ENCODE data around the gene PFKFB4. TPM values are rescaled to one million over a fixed set of nuclear protein-coding genes. Genes with fewer than 3 reads are reported as not detected.

The PFKFB4 gene
- total and polyA plus RNA-seq, 10 donors: 2.0 to 43.1 (median 19.4) TPM

DNA sequence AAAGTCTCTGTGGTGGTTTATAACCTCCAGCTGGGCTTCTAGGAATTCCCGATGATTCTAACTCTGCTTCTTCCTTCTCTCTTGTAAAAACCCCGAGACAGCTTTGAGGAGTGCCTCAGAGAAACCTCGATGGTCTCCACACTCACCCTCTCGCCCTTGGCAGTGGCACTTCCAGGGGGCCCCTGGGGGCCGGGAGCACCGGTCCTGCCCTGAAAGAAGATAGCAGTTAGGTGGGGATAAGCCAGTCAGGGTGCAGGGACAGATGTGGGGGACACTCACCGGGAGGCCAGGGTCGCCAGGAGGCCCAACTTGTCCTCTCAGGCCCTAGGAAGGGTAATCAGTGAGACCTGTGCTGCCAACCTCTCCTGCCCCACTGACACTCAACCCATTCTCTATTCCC is 28.8 kb upstream of the PFKFB4 start:
- no peak overlapping the region for H3K27ac ChIP-seq
- H3K4me3 ChIP-seq: no peak overlapping the region
- intact Hi-C loops (cut with DNase I; ENCODE audit: low total_unique reads): no loop called here
- TF ChIP-seq POLR2AphosphoS5 (IDR thresholded peaks at IDR 0.05) (no peak), POLR2A (IDR thresholded peaks at IDR 0.05) (no peak)
- TF ChIP-seq, protein P1, sequence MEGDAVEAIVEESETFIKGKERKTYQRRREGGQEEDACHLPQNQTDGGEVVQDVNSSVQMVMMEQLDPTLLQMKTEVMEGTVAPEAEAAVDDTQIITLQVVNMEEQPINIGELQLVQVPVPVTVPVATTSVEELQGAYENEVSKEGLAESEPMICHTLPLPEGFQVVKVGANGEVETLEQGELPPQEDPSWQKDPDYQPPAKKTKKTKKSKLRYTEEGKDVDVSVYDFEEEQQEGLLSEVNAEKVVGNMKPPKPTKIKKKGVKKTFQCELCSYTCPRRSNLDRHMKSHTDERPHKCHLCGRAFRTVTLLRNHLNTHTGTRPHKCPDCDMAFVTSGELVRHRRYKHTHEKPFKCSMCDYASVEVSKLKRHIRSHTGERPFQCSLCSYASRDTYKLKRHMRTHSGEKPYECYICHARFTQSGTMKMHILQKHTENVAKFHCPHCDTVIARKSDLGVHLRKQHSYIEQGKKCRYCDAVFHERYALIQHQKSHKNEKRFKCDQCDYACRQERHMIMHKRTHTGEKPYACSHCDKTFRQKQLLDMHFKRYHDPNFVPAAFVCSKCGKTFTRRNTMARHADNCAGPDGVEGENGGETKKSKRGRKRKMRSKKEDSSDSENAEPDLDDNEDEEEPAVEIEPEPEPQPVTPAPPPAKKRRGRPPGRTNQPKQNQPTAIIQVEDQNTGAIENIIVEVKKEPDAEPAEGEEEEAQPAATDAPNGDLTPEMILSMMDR (IDR thresholded peaks at IDR 0.05 in 8 of 11, conservative IDR thresholded peaks at IDR 0.05 in 3 of 11): no peak
- H3K9me3 ChIP-seq: no peaks in the 10 kb centered on the region
- 76 to 88% (median 78%) methylated on average over 6 to 8 of the region's 8 CpGs for WGBS, 5 donors
- no peak for DNase-seq
- peaks cover 0 to 26% (median 0%) of the 10 kb centered on the region in 7 donors for H3K27me3 ChIP-seq (replicated peaks in 1 of 7)
- no peaks in the 10 kb centered on the region for H3K4me1 ChIP-seq
- H3K36me3 ChIP-seq: peaks cover 0 to 27% (median 0%) of the 10 kb centered on the region in 6 donors

DNA sequence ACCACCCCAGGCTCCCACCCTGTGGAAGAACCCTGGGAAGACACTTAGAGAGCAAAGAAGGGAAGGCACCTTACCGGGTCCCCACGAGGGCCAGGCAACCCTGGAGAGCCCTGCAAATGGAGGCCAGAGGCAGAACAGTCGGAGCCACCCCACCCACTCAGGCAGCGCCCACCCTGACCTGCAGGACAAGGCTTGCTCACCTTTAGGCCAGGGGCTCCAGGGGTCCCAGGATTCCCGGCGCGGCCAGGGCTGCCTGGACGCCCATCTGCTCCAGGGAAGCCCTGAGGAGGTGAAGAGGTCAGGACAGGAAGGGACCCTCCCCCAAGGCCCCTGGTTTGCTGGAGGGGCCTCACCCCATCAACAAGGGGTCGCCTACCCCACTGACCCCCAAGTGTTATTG is 28.2 kb upstream of the PFKFB4 start:
- H3K4me1 ChIP-seq: no peaks in the 10 kb centered on the region
- TF ChIP-seq POLR2AphosphoS5 (IDR thresholded peaks at IDR 0.05) (no peak), POLR2A (IDR thresholded peaks at IDR 0.05) (no peak)
- TF ChIP-seq, protein P1 (IDR thresholded peaks at IDR 0.05 in 8 of 11, conservative IDR thresholded peaks at IDR 0.05 in 3 of 11): no peak
- H3K27ac ChIP-seq: no peak overlapping the region
- intact Hi-C loops (cut with DNase I; ENCODE audit: low total_unique reads): no loop called here
- peaks cover 0 to 27% (median 0%) of the 10 kb centered on the region in 6 donors for H3K36me3 ChIP-seq
- H3K27me3 ChIP-seq (replicated peaks in 1 of 7): peaks cover 0 to 24% (median 0%) of the 10 kb centered on the region in 7 donors
- DNase-seq: no peak
- H3K4me3 ChIP-seq: no peak overlapping the region
- H3K9me3 ChIP-seq: no peaks in the 10 kb centered on the region
- WGBS, 5 donors: 81 to 100% (median 89%) methylated on average over 2 to 9 of the region's 9 CpGs

DNA sequence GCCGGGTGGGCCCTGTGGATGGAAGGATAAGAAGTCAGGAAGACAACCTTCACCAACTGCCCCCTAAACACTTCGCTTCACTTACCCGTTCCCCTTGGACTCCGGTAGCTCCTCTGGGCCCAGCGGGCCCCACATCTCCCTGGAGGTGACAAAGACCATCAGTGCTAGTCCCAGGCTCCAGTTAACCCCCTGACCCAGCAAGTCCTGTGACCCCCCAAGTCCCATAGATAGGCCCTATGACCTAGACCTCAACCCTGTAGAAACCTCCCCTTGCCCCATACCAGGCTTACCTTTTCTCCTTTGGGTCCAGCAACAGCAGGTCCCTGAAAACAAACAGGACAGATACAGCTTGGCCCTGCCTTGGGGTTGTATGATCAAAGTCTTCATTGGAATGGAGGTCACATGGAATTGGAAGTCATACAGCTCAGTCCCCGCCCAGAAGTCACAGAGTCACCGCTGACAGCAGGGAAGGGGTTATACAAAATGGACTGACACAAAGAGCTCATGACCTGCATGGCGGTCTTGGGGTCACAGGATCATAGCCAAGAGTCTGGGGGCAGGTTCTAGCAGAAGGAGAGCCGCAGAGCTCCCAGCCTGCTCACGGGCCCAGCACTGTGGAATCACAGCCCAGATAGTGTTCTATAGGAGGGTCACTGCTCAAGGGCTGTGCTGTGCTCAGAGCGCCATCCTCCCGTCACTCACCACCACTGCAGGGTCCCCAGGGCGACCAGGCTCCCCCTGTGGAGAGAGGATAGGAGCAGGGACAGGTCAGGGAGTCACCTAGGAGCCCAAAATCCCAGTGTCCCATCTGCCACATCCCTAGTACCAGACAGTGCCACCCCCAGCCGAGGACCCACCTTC is 25.2 kb upstream of the PFKFB4 start:
- no peak for TF ChIP-seq POLR2AphosphoS5 (IDR thresholded peaks at IDR 0.05)
- TF ChIP-seq, protein P1 (IDR thresholded peaks at IDR 0.05 in 8 of 11, conservative IDR thresholded peaks at IDR 0.05 in 3 of 11): no peak
- no peak for TF ChIP-seq POLR2A (IDR thresholded peaks at IDR 0.05)
- H3K4me1 ChIP-seq: no peaks in the 10 kb centered on the region
- no peak overlapping the region for H3K27ac ChIP-seq
- no peak for DNase-seq
- H3K27me3 ChIP-seq (replicated peaks in 1 of 7): no peaks in the 10 kb centered on the region
- no peaks in the 10 kb centered on the region for H3K9me3 ChIP-seq
- no peak overlapping the region for H3K4me3 ChIP-seq
- intact Hi-C loops (cut with DNase I; ENCODE audit: low total_unique reads): no loop called here
- H3K36me3 ChIP-seq: peaks cover 0 to 28% (median 0%) of the 10 kb centered on the region in 6 donors
- WGBS, 5 donors: 82 to 95% (median 90%) methylated on average over 11 to 14 of the region's 14 CpGs

DNA sequence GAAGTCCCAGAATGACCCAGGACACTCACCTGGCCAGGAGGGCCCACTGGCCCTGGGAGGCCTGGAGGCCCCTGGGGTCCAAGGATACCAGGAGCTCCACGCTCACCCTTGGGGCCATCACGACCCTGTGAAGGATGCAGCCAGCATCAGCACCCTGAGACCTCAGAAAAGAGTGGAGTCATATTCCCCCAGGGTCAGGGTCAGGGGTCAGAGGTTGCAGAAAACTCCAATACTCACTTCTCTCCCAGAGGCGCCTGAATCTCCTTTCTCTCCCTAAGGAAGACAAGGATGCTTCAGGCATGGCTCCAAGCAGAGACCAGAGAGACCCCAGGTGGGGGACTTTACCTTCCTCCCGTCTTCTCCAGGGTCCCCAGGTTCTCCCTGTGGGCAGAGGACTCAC is 20.0 kb upstream of the PFKFB4 start:
- Histone ChIP-seq H3K4me3 (no peak overlapping the region), H3K27me3 (replicated peaks in 1 of 7) (no peaks in the 10 kb centered on the region), H3K4me1 (no peaks in the 10 kb centered on the region), H3K36me3 (peaks cover 0 to 17% (median 0%) of the 10 kb centered on the region in 6 donors), H3K9me3 (no peaks in the 10 kb centered on the region), H3K27ac (no peak overlapping the region)
- 77 to 92% (median 80%) methylated on average over 2 to 4 of the region's 4 CpGs for WGBS, 5 donors
- intact Hi-C loops (cut with DNase I; ENCODE audit: low total_unique reads): no loop called here
- DNase-seq: no peak
- no peak for TF ChIP-seq POLR2AphosphoS5 (IDR thresholded peaks at IDR 0.05)
- TF ChIP-seq, protein P1 (IDR thresholded peaks at IDR 0.05 in 8 of 11, conservative IDR thresholded peaks at IDR 0.05 in 3 of 11): no peak
- TF ChIP-seq POLR2A (IDR thresholded peaks at IDR 0.05): no peak

Data from spleen (tissue), 11 donors.